Liver (tissue), 9 donors: Measurements from ENCODE around the gene TOGARAM1. TPM values are rescaled to one million over a fixed set of nuclear protein-coding genes. Genes with fewer than 3 reads are reported as not detected.

ENCODE experiments used
- DNase-seq: peaks from one replicate; pipeline ENCODE4 v3.0.0-alpha.2; 2017; ENCODE audit warnings: low spot score
- H3K27ac ChIP-seq, 2 donors: one replicate each; pipeline ENCODE4 v1.7.0; 2013; ENCODE audit warnings: inconsistent platforms in 2 of 2, low read length in 2 of 2, control low read depth in 1 of 2, low read depth in 1 of 2, mild to moderate bottlenecking in 1 of 2
- H3K27me3 ChIP-seq, 4 donors: one replicate each; pipeline versions ENCODE4 v1.6.1 to v1.7.0; 2013; ENCODE audit warnings: low read length in 3 of 4, inconsistent platforms in 1 of 4, mild to moderate bottlenecking in 1 of 4, moderate library complexity in 1 of 4; ENCODE audit not compliant: control insufficient read depth in 4 of 4, insufficient read depth in 4 of 4
- H3K36me3 ChIP-seq, 4 donors: one replicate each; pipeline versions ENCODE4 v1.6.1 to v1.7.0; 2013; ENCODE audit warnings: low read length in 3 of 4, mild to moderate bottlenecking in 3 of 4, low read depth in 1 of 4, moderate library complexity in 1 of 4; ENCODE audit not compliant: control insufficient read depth in 4 of 4, insufficient read depth in 3 of 4
- H3K4me1 ChIP-seq, 4 donors: one replicate each; pipeline versions ENCODE4 v1.6.1 to v1.7.0; 2013; ENCODE audit warnings: low read length in 3 of 4, mild to moderate bottlenecking in 3 of 4, moderate library complexity in 1 of 4; ENCODE audit not compliant: control insufficient read depth in 4 of 4, insufficient read depth in 4 of 4
- H3K4me3 ChIP-seq, 3 donors: one replicate each; pipeline versions ENCODE4 v1.6.1 to v1.7.0; 2013; ENCODE audit warnings: low read length in 3 of 3, control low read depth in 1 of 3, low read depth in 1 of 3, mild to moderate bottlenecking in 1 of 3
- H3K9ac ChIP-seq, 2 donors: one replicate each; pipeline ENCODE4 v1.7.0; 2013; ENCODE audit warnings: low read length in 2 of 2, mild to moderate bottlenecking in 2 of 2, moderate library complexity in 2 of 2, control low read depth in 1 of 2, low read depth in 1 of 2
- H3K9me3 ChIP-seq, 4 donors: one replicate each; pipeline versions ENCODE4 v1.6.1 to v1.7.0; 2013; ENCODE audit warnings: low read length in 3 of 4; ENCODE audit not compliant: control insufficient read depth in 4 of 4
- EGR1 ChIP-seq, 2 donors: IDR thresholded peaks; 2 replicates each; pipeline ENCODE4 v1.6.1; 2016 to 2018; ENCODE audit warnings: antibody characterized with exemption in 2 of 2, low read depth in 2 of 2
- FOXA1 ChIP-seq: IDR thresholded peaks from 2 replicates; pipeline ENCODE4 v1.6.1; 2016; ENCODE audit warnings: antibody characterized with exemption
- GABPA ChIP-seq, 2 donors: IDR thresholded peaks in 1 of 2; conservative IDR thresholded peaks in 1 of 2; 2 replicates each; pipeline ENCODE4 v1.6.1; 2016; ENCODE audit warnings: antibody characterized with exemption in 2 of 2, mild to moderate bottlenecking in 1 of 2, moderate library complexity in 1 of 2
- HNF4A ChIP-seq, 2 donors: conservative IDR thresholded peaks; 2 replicates each; pipeline ENCODE4 v1.6.1; 2016; ENCODE audit warnings: antibody characterized with exemption in 2 of 2, mild to moderate bottlenecking in 2 of 2
- HNF4G ChIP-seq: IDR thresholded peaks from 2 replicates; pipeline ENCODE4 v1.6.1; 2016; ENCODE audit warnings: antibody characterized with exemption
- JUND ChIP-seq, 2 donors: IDR thresholded peaks; 2 replicates each; pipeline ENCODE4 v1.6.1; 2016; ENCODE audit warnings: antibody characterized with exemption in 2 of 2
- NR2F2 ChIP-seq: IDR thresholded peaks from 2 replicates; pipeline ENCODE4 v1.6.1; 2016; ENCODE audit warnings: antibody characterized with exemption
- RAD21 ChIP-seq, 2 donors: IDR thresholded peaks; 2 replicates each; pipeline ENCODE4 v1.6.1; 2016; ENCODE audit warnings: antibody characterized with exemption in 2 of 2, mild to moderate bottlenecking in 2 of 2
- RXRA ChIP-seq, 2 donors: IDR thresholded peaks; 2 replicates each; pipeline ENCODE4 v1.6.1; 2017 to 2018; ENCODE audit warnings: antibody characterized with exemption in 2 of 2, mild to moderate bottlenecking in 1 of 2
- TAF1 ChIP-seq: conservative IDR thresholded peaks from 2 replicates; pipeline ENCODE4 v1.6.1; 2016; ENCODE audit warnings: antibody characterized with exemption, mild to moderate bottlenecking
- YY1 ChIP-seq: IDR thresholded peaks from 2 replicates; pipeline ENCODE4 v1.6.1; 2016; ENCODE audit warnings: antibody characterized with exemption, mild to moderate bottlenecking
- WGBS: extraction: QIAGEN DNeasy Blood & Tissue Kit; methylation state at CpG from one replicate; pipeline ENCODE4 v1.1.7; 2013; 5-methylcytosine and 5-hydroxymethylcytosine counted together
- polyA plus RNA-seq, 2 donors: library from polyadenylated mRNA; stranded (reverse) in 1 of 2; unstranded in 1 of 2; fragments of 200-250 nt in 1 of 2; fragments of >200 nt in 1 of 2; fragmentation: Nextera tagmentation in 1 of 2; extraction: Ambion mirVana in 1 of 2; gene quantifications; one replicate each; pipeline versions ENCODE4 v1.2.1 to v1.2.3, GENCODE V29; 2013 to 2015
- total RNA-seq, 2 donors: library from RNA; depleted of rRNA; stranded (reverse); fragments of >200 nt; gene quantifications; one replicate each; pipeline ENCODE4 v1.2.3, GENCODE V29; 2014
- TF ChIP-seq, protein P1 (sequence below): fragments of 150-350 bp; IDR thresholded peaks from 2 replicates; pipeline ENCODE4 v1.5.1; 2017; ENCODE audit warnings: improper control_type of control experiment, low read depth, low read length; ENCODE audit not compliant: missing input control
- TF ChIP-seq, protein P2 (sequence below): IDR thresholded peaks from 2 replicates; pipeline ENCODE4 v1.6.1; 2016; ENCODE audit warnings: antibody characterized with exemption, mild to moderate bottlenecking
- TF ChIP-seq, protein P3 (sequence below): IDR thresholded peaks from 2 replicates; pipeline ENCODE4 v1.6.1; 2016; ENCODE audit warnings: antibody characterized with exemption
- TF ChIP-seq, protein P4 (sequence below): IDR thresholded peaks from 2 replicates; pipeline ENCODE4 v1.6.1; 2016; ENCODE audit warnings: antibody characterized with exemption
- TF ChIP-seq, protein P5 (sequence below): IDR thresholded peaks from 2 replicates; pipeline ENCODE4 v1.6.1; 2016; ENCODE audit warnings: antibody characterized with exemption
- donor health status: healthy.
- donor health status: healthy.
- donor health status: healthy.
- donor health status: healthy.
- donor health status: healthy.

The TOGARAM1 gene
- total and polyA plus RNA-seq, 4 donors, result 2.5 to 12.7 (median 7.5) TPM

DNA sequence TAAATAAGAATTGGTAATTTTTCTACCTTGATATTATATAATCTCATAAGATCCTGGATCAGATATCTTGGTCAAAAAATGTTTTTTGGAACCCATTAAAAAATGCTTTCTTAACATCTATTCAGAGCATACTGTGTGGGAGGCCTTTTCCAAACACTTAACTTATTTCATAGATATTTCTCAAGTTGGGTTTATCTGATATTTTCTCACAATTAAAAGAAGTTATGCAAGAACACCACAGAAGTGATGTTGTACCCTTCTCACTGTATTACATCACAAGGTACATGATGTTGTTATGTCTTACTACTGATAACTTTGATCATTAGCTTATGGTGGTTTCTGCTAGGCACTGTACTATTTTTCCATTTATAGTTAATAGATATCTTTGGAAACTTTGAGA, 98.6 kb downstream of the TOGARAM1 start:
- Histone ChIP-seq H3K27ac (no peak overlapping the region), H3K4me1 (peaks cover 0 to 3% (median 0%) of the 10 kb centered on the region in 4 donors), H3K4me3 (no peak overlapping the region), H3K9me3 (no peaks in the 10 kb centered on the region), H3K27me3 (no peaks in the 10 kb centered on the region), H3K36me3 (no peaks in the 10 kb centered on the region), H3K9ac (no peak overlapping the region)
- TF ChIP-seq, protein P1, sequence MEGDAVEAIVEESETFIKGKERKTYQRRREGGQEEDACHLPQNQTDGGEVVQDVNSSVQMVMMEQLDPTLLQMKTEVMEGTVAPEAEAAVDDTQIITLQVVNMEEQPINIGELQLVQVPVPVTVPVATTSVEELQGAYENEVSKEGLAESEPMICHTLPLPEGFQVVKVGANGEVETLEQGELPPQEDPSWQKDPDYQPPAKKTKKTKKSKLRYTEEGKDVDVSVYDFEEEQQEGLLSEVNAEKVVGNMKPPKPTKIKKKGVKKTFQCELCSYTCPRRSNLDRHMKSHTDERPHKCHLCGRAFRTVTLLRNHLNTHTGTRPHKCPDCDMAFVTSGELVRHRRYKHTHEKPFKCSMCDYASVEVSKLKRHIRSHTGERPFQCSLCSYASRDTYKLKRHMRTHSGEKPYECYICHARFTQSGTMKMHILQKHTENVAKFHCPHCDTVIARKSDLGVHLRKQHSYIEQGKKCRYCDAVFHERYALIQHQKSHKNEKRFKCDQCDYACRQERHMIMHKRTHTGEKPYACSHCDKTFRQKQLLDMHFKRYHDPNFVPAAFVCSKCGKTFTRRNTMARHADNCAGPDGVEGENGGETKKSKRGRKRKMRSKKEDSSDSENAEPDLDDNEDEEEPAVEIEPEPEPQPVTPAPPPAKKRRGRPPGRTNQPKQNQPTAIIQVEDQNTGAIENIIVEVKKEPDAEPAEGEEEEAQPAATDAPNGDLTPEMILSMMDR, result no peak
- TF ChIP-seq RXRA (IDR thresholded peaks at IDR 0.05), result no peak
- no peak for TF ChIP-seq HNF4G
- TF ChIP-seq RAD21 (IDR thresholded peaks at IDR 0.05), result no peak
- no peak for TF ChIP-seq GABPA (IDR thresholded peaks at IDR 0.05 in 1 of 2, conservative IDR thresholded peaks at IDR 0.05 in 1 of 2)
- TF ChIP-seq JUND (IDR thresholded peaks at IDR 0.05), result no peak
- TF ChIP-seq EGR1 (IDR thresholded peaks at IDR 0.05; ENCODE audit: low read depth in 2 of 2), result no peak
- TF ChIP-seq, protein P2, sequence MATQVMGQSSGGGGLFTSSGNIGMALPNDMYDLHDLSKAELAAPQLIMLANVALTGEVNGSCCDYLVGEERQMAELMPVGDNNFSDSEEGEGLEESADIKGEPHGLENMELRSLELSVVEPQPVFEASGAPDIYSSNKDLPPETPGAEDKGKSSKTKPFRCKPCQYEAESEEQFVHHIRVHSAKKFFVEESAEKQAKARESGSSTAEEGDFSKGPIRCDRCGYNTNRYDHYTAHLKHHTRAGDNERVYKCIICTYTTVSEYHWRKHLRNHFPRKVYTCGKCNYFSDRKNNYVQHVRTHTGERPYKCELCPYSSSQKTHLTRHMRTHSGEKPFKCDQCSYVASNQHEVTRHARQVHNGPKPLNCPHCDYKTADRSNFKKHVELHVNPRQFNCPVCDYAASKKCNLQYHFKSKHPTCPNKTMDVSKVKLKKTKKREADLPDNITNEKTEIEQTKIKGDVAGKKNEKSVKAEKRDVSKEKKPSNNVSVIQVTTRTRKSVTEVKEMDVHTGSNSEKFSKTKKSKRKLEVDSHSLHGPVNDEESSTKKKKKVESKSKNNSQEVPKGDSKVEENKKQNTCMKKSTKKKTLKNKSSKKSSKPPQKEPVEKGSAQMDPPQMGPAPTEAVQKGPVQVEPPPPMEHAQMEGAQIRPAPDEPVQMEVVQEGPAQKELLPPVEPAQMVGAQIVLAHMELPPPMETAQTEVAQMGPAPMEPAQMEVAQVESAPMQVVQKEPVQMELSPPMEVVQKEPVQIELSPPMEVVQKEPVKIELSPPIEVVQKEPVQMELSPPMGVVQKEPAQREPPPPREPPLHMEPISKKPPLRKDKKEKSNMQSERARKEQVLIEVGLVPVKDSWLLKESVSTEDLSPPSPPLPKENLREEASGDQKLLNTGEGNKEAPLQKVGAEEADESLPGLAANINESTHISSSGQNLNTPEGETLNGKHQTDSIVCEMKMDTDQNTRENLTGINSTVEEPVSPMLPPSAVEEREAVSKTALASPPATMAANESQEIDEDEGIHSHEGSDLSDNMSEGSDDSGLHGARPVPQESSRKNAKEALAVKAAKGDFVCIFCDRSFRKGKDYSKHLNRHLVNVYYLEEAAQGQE, result no peak
- TF ChIP-seq, protein P3, sequence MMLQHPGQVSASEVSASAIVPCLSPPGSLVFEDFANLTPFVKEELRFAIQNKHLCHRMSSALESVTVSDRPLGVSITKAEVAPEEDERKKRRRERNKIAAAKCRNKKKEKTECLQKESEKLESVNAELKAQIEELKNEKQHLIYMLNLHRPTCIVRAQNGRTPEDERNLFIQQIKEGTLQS, result no peak
- no peak for TF ChIP-seq HNF4A (conservative IDR thresholded peaks at IDR 0.05)
- TF ChIP-seq, protein P4, sequence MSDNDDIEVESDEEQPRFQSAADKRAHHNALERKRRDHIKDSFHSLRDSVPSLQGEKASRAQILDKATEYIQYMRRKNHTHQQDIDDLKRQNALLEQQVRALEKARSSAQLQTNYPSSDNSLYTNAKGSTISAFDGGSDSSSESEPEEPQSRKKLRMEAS, result no peak
- TF ChIP-seq, protein P5, sequence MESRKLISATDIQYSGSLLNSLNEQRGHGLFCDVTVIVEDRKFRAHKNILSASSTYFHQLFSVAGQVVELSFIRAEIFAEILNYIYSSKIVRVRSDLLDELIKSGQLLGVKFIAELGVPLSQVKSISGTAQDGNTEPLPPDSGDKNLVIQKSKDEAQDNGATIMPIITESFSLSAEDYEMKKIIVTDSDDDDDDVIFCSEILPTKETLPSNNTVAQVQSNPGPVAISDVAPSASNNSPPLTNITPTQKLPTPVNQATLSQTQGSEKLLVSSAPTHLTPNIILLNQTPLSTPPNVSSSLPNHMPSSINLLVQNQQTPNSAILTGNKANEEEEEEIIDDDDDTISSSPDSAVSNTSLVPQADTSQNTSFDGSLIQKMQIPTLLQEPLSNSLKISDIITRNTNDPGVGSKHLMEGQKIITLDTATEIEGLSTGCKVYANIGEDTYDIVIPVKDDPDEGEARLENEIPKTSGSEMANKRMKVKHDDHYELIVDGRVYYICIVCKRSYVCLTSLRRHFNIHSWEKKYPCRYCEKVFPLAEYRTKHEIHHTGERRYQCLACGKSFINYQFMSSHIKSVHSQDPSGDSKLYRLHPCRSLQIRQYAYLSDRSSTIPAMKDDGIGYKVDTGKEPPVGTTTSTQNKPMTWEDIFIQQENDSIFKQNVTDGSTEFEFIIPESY, result no peak
- no peak for TF ChIP-seq FOXA1
- TF ChIP-seq NR2F2, result no peak
- TF ChIP-seq YY1, result no peak
- TF ChIP-seq TAF1, result no peak
- DNase-seq, result no peak

DNA sequence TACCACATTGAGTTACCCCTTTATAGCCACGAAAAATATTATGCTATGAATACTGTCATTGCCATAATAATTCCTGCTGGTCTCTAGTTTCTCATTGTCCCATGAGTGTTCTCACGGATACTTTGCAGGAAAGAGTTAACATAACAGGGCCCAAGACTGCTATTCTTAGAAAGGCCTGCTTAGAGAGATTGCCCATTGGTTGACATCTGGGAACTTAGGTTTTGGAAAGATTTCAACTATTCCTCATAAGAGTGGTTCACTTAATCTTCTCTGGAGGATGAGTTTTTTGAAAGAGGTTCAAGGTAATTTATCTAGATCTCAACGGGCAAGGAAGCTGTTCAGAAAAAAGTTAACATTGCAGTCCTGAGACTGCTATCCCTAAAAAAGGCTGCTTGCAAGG, 103.5 kb downstream of the TOGARAM1 start:
- Histone ChIP-seq H3K36me3 (peaks cover 0 to 3% (median 1%) of the 10 kb centered on the region in 4 donors), H3K27me3 (no peaks in the 10 kb centered on the region), H3K9me3 (no peaks in the 10 kb centered on the region), H3K4me3 (no peak overlapping the region), H3K4me1 (no peaks in the 10 kb centered on the region), H3K9ac (no peak overlapping the region), H3K27ac (no peak overlapping the region)
- no peak for DNase-seq
- TF ChIP-seq, protein P5, result no peak
- TF ChIP-seq, protein P2, result no peak
- WGBS, result 84% methylated on average over 3 of the region's 3 CpGs
